ENCODE measurements around the gene SLC23A3. TPM values are rescaled to one million over a fixed set of nuclear protein-coding genes. Genes with fewer than 3 reads are reported as not detected.

The SLC23A3 gene
- total RNA-seq, 1 experiment from 2014 or later, result 7.1 TPM

GRCh38 chr2:219122202-219122980 is 47.4 kb downstream of the SLC23A3 start:
- DNase-seq, result peak in 1 of 2 experiments; percentile 44

GRCh38 chr2:219120082-219120481 is 49.7 kb downstream of the SLC23A3 start:
- Histone ChIP-seq H3K9me3 (ENCODE audit: insufficient read depth, low read depth) (no peaks in the 10 kb centered on the region), H3K4me3 (no peak overlapping the region), H3F3A (ENCODE audit: insufficient read depth, low read depth) (peaks cover 8% of the 10 kb centered on the region; the same call in 1 of the 2 replicates), H3K4me2 (no peak overlapping the region), H3K79me2 (ENCODE audit: low read depth) (no peaks in the 10 kb centered on the region), H3K27ac (no peak overlapping the region), H3K4me1 (replicated peaks; ENCODE audit: insufficient read depth) (peaks cover 21% of the 10 kb centered on the region), H2AFZ (no peak overlapping the region), H3K9me2 (ENCODE audit: insufficient read depth) (no peaks in the 10 kb centered on the region), H3K27me3 (ENCODE audit: insufficient read depth, low read depth) (no peaks in the 10 kb centered on the region), H4K20me1 (ENCODE audit: insufficient read depth) (no peaks in the 10 kb centered on the region; the same call in 1 of the 2 replicates), H3K36me3 (ENCODE audit: low read depth) (no peaks in the 10 kb centered on the region)
- no peak for TF ChIP-seq CTCF (conservative IDR thresholded peaks at IDR 0.05)
- TF ChIP-seq EZH2 (IDR thresholded peaks at IDR 0.05; ENCODE audit: low read depth), result no peak
- POLR2A ChIA-PET (ENCODE audit: unreplicated experiment), result no interaction called here
- no peak for DNase-seq
- intact Hi-C loops (cut with micrococcal nuclease; ENCODE audit: unreplicated experiment), result no loop called here
- BruUV-seq (replicated peaks), result no TSS peak
- CTCF ChIA-PET, result interaction anchor here (0.7 to 1.5 kb wide), 5 partner anchors 10 to 91 kb away, joined by 3 to 13 read pairs (median 4); no protein-coding TSS in a partner anchor

More at GRCh38 chr2:219122202-219122980, 47.4 kb downstream of the SLC23A3 start:
- peaks cover 42% of the 10 kb centered on the region for H3K4me1 ChIP-seq (replicated peaks; ENCODE audit: insufficient read depth)
- H3K79me2 ChIP-seq (ENCODE audit: low read depth), result no peaks in the 10 kb centered on the region
- no peaks in the 10 kb centered on the region for H3K9me3 ChIP-seq (ENCODE audit: insufficient read depth, low read depth)
- no peak overlapping the region for H2AFZ ChIP-seq
- H3K27ac ChIP-seq, result no peak overlapping the region
- BruUV-seq (replicated peaks), result no TSS peak
- H3F3A ChIP-seq (ENCODE audit: insufficient read depth, low read depth), result peaks cover 15% of the 10 kb centered on the region; the same call in 1 of the 2 replicates
- ChIA-PET POLR2A (ENCODE audit: unreplicated experiment) (interaction anchor here (0.7 kb wide), 1 partner anchor 261 kb away, joined by 13 read pairs; no protein-coding TSS in a partner anchor), CTCF (interaction anchor here (0.6 to 0.7 kb wide), 2 partner anchors 22 to 25 kb away, joined by 4 to 8 read pairs; no protein-coding TSS in a partner anchor)
- H3K4me2 ChIP-seq, result peak overlapping the region; percentile 34
- intact Hi-C loops (cut with micrococcal nuclease; ENCODE audit: unreplicated experiment), result no loop called here
- H3K36me3 ChIP-seq (ENCODE audit: low read depth), result no peaks in the 10 kb centered on the region
- H3K9me2 ChIP-seq (ENCODE audit: insufficient read depth), result no peaks in the 10 kb centered on the region
- H3K4me3 ChIP-seq, result no peak overlapping the region
- no peak for TF ChIP-seq CTCF (conservative IDR thresholded peaks at IDR 0.05)
- TF ChIP-seq EZH2 (IDR thresholded peaks at IDR 0.05; ENCODE audit: low read depth), result no peak
- H4K20me1 ChIP-seq (ENCODE audit: insufficient read depth), result no peaks in the 10 kb centered on the region; the same call in 1 of the 2 replicates
- no peaks in the 10 kb centered on the region for H3K27me3 ChIP-seq (ENCODE audit: insufficient read depth, low read depth)

GRCh38 chr2:219119422-219120043 is 50.3 kb downstream of the SLC23A3 start:
- intact Hi-C loops (cut with micrococcal nuclease; ENCODE audit: unreplicated experiment), result loop anchor here (1.0 to 5.0 kb wide), 3 partner anchors 46 to 267 kb away; no protein-coding TSS in a partner anchor
- no peaks in the 10 kb centered on the region for H3K9me2 ChIP-seq (ENCODE audit: insufficient read depth)
- POLR2A ChIA-PET (ENCODE audit: unreplicated experiment), result interaction anchor here (0.6 kb wide), 1 partner anchor 425 kb away, joined by 5 read pairs; the partner anchor contains the start of gene TMEM198
- H3K4me1 ChIP-seq (replicated peaks; ENCODE audit: insufficient read depth), result peaks cover 15% of the 10 kb centered on the region
- H3K79me2 ChIP-seq (ENCODE audit: low read depth), result no peaks in the 10 kb centered on the region
- no peaks in the 10 kb centered on the region for H3K27me3 ChIP-seq (ENCODE audit: insufficient read depth, low read depth)
- no peaks in the 10 kb centered on the region; the same call in 1 of the 2 replicates for H4K20me1 ChIP-seq (ENCODE audit: insufficient read depth)
- H3K27ac ChIP-seq, result no peak overlapping the region
- H3F3A ChIP-seq (ENCODE audit: insufficient read depth, low read depth), result peaks cover 8% of the 10 kb centered on the region; the same call in 1 of the 2 replicates
- no peak overlapping the region for H2AFZ ChIP-seq
- CTCF ChIA-PET, result interaction anchor here (0.5 to 1.5 kb wide), 9 partner anchors 10 to 410 kb away, joined by 3 to 13 read pairs (median 3); no protein-coding TSS in a partner anchor
- peak in 1 of 2 experiments; percentile 46 for DNase-seq
- no peaks in the 10 kb centered on the region for H3K9me3 ChIP-seq (ENCODE audit: insufficient read depth, low read depth)
- no peak overlapping the region for H3K4me2 ChIP-seq
- no peak for TF ChIP-seq EZH2 (IDR thresholded peaks at IDR 0.05; ENCODE audit: low read depth)
- TF ChIP-seq CTCF (conservative IDR thresholded peaks at IDR 0.05), result peak; percentile 87
- no TSS peak for BruUV-seq (replicated peaks)
- H3K4me3 ChIP-seq, result no peak overlapping the region
- no peaks in the 10 kb centered on the region for H3K36me3 ChIP-seq (ENCODE audit: low read depth)

Measured in PC-9 (cell line).